HCT116 (cell line): ENCODE data around the gene XPNPEP1. TPM values are rescaled to one million over a fixed set of nuclear protein-coding genes. Genes with fewer than 3 reads are reported as not detected.

ENCODE experiments used
- ATAC-seq: fragments of 200-7000 bp; cut with Tn5 transposase; 2 replicates; pipeline ENCODE4 v1.9.1; 2020; ENCODE audit warnings: mild to moderate bottlenecking, moderate library complexity
- BruUV-seq: library from RNA; stranded (reverse); fragments of 400-500 nt; replicated peaks from 2 replicates; lab custom pipeline; 2021; lab: Mats Ljungman, UMichigan
- CTCF ChIA-PET: fragments of 300-600 bp; sonication (Branson Sonifier 250); formaldehyde crosslinking; loops from one replicate; lab custom pipeline; 2021; ENCODE audit warnings: antibody characterized with exemption; lab: Charles Lee
- POLR2A ChIA-PET: fragments of 300-600, 350-600 bp; sonication (Branson Sonifier 250); formaldehyde crosslinking; loops from one replicate; lab custom pipeline; 2021; ENCODE audit warnings: antibody characterized with exemption; lab: Charles Lee
- RAD21 ChIA-PET, 2 experiments: fragments of 300-600 bp; sonication (Branson Sonifier 250); formaldehyde crosslinking; loops; one replicate each; lab custom pipeline; 2023; ENCODE audit warnings: low total read pairs in 2 of 2; ENCODE audit not compliant: uncharacterized antibody in 2 of 2, unreplicated experiment in 2 of 2, low non-redundant PET in 1 of 2; lab: Charles Lee
- DNase-seq: peaks from one replicate; pipeline ENCODE4 v3.0.0-alpha.2; 2010; ENCODE audit warnings: low read depth, low spot score
- H2AFZ ChIP-seq: fragments of 200-600 bp; shearing (Covaris generic), sonication (generic); 2 replicates; pipeline ENCODE4 v1.6.1; 2017; ENCODE audit warnings: low read depth, mixed run types, mixed read lengths, antibody characterized with exemption, low read length; ENCODE audit not compliant: poor library complexity, severe bottlenecking
- H3K27ac ChIP-seq: 2 replicates; pipeline ENCODE4 v1.5.1; 2012; ENCODE audit warnings: low read depth, low read length
- H3K27me3 ChIP-seq: fragments of 200-600 bp; sonication (generic); 2 replicates; pipeline ENCODE4 v1.6.1; 2016; ENCODE audit warnings: mixed run types, low read length, mixed read lengths; ENCODE audit not compliant: insufficient read depth
- H3K36me3 ChIP-seq, 2 experiments: fragments of 200-500 bp in 1 of 2; fragments of 200-600 bp in 1 of 2; sonication (Bioruptor generic) in 1 of 2; sonication (generic) in 1 of 2; 2 replicates each; pipeline versions ENCODE4 v1.5.1 to v1.6.1; 2014 to 2016; ENCODE audit warnings: low read length in 2 of 2, inconsistent platforms in 1 of 2, mixed read lengths in 1 of 2, mixed run types in 1 of 2; ENCODE audit not compliant: insufficient read depth in 2 of 2, control insufficient read depth in 1 of 2
- H3K4me1 ChIP-seq, 2 experiments: fragments of 200-600 bp in 1 of 2; sonication (generic) in 1 of 2; 2 replicates each; pipeline versions ENCODE4 v1.5.1 to v1.6.1; 2012 to 2017; ENCODE audit warnings: low read length in 2 of 2, inconsistent platforms in 1 of 2, mild to moderate bottlenecking in 1 of 2, mixed read lengths in 1 of 2, mixed run types in 1 of 2, moderate library complexity in 1 of 2; ENCODE audit not compliant: insufficient read depth in 2 of 2, control insufficient read depth in 1 of 2
- H3K4me2 ChIP-seq: fragments of 200-600 bp; sonication (generic); 2 replicates; pipeline ENCODE4 v1.6.1; 2017; ENCODE audit warnings: mixed run types, low read length, mixed read lengths
- H3K4me3 ChIP-seq, 2 experiments: fragments of 200-600 bp in 1 of 2; sonication (generic) in 1 of 2; replicated peaks in 1 of 2; 2 replicates each; pipeline ENCODE4 v1.5.1; 2011 to 2016; ENCODE audit warnings: low read length in 2 of 2, control low read depth in 1 of 2, low read depth in 1 of 2, mild to moderate bottlenecking in 1 of 2, mixed read lengths in 1 of 2, mixed run types in 1 of 2
- H3K79me2 ChIP-seq: fragments of 200-600 bp; sonication (generic); 2 replicates; pipeline ENCODE4 v1.6.1; 2017; ENCODE audit warnings: mild to moderate bottlenecking, mixed run types, low read length, moderate library complexity, mixed read lengths; ENCODE audit not compliant: insufficient read depth
- H3K9ac ChIP-seq: fragments of 200-600 bp; sonication (generic); 2 replicates; pipeline ENCODE4 v1.6.1; 2016; ENCODE audit warnings: low read length, mixed read lengths
- H3K9me2 ChIP-seq: fragments of 200-600 bp; sonication (generic), shearing (Covaris generic); 2 replicates; pipeline ENCODE4 v1.6.1; 2017; ENCODE audit warnings: mixed run types, mild to moderate bottlenecking, moderate library complexity; ENCODE audit not compliant: insufficient read depth
- H3K9me3 ChIP-seq, 2 experiments: fragments of 200-500 bp in 1 of 2; fragments of 200-600 bp in 1 of 2; sonication (Bioruptor generic) in 1 of 2; sonication (generic) in 1 of 2; 2 replicates each; pipeline ENCODE4 v1.6.1; 2014 to 2017; ENCODE audit warnings: low read length in 2 of 2, mixed read lengths in 2 of 2, inconsistent platforms in 1 of 2, low read depth in 1 of 2, mild to moderate bottlenecking in 1 of 2, mixed run types in 1 of 2, moderate library complexity in 1 of 2; ENCODE audit not compliant: control insufficient read depth in 1 of 2, insufficient read depth in 1 of 2
- H4K20me1 ChIP-seq: fragments of 200-600 bp; sonication (generic), shearing (Covaris generic); 2 replicates; pipeline ENCODE4 v1.6.1; 2017; ENCODE audit warnings: mixed run types, mild to moderate bottlenecking, moderate library complexity; ENCODE audit not compliant: insufficient read depth
- CEBPB ChIP-seq: IDR thresholded peaks from 2 replicates; pipeline ENCODE4 v1.6.1; 2012; ENCODE audit warnings: low read depth
- EGR1 ChIP-seq: IDR thresholded peaks from 2 replicates; pipeline ENCODE4 v1.6.1; 2012; ENCODE audit warnings: low read depth
- ELF1 ChIP-seq: IDR thresholded peaks from 2 replicates; pipeline ENCODE4 v1.6.1; 2012; ENCODE audit warnings: low read depth, borderline replicate concordance
- EZH2phosphoT487 ChIP-seq: fragments of 200-600 bp; IDR thresholded peaks from 2 replicates; pipeline ENCODE4 v1.6.1; 2018; ENCODE audit warnings: antibody characterized with exemption, borderline replicate concordance
- FOSL1 ChIP-seq: IDR thresholded peaks from 2 replicates; pipeline ENCODE4 v1.6.1; 2012; ENCODE audit warnings: low read depth
- JUND ChIP-seq: IDR thresholded peaks from 2 replicates; pipeline ENCODE4 v1.6.1; 2012
- MAX ChIP-seq: IDR thresholded peaks from 2 replicates; pipeline ENCODE4 v1.6.1; 2012
- REST ChIP-seq: IDR thresholded peaks from 2 replicates; pipeline ENCODE4 v1.6.1; 2012; ENCODE audit warnings: low read depth
- SP1 ChIP-seq: IDR thresholded peaks from 2 replicates; pipeline ENCODE4 v1.6.1; 2012; ENCODE audit warnings: low read depth
- SRF ChIP-seq: IDR thresholded peaks from 2 replicates; pipeline ENCODE4 v1.6.1; 2012; ENCODE audit warnings: low read depth
- YY1 ChIP-seq: IDR thresholded peaks from 2 replicates; pipeline ENCODE4 v1.6.1; 2011; ENCODE audit warnings: low read length, low read depth, moderate library complexity, mild to moderate bottlenecking; ENCODE audit not compliant: insufficient replicate concordance; ENCODE audit errors: extremely low read depth
- ZBTB33 ChIP-seq: IDR thresholded peaks from 2 replicates; pipeline ENCODE4 v1.6.1; 2011; ENCODE audit warnings: mild to moderate bottlenecking, low read length, moderate library complexity; ENCODE audit not compliant: insufficient replicate concordance; ENCODE audit errors: extremely low read depth
- ZFX ChIP-seq: fragments of 450-650 bp; IDR thresholded peaks from 2 replicates; pipeline ENCODE4 v1.6.1; 2017
- ZNF274 ChIP-seq: fragments of 200-500 bp; sonication (Bioruptor generic); IDR thresholded peaks from 2 replicates; pipeline ENCODE4 v1.6.1; 2014; ENCODE audit warnings: mild to moderate bottlenecking, low read depth, low read length, inconsistent platforms
- intact Hi-C: fragments of 100-400 bp; cut with micrococcal nuclease; formaldehyde crosslinking; loops from 2 replicates; pipeline ENCODE4 v1.10.0; 2022
- total RNA-seq: library from RNA; stranded (reverse); gene quantifications from one replicate; pipeline ENCODE4 v1.2.1, GENCODE V29; 2021; ENCODE audit not compliant: unreplicated experiment

The XPNPEP1 gene
- total RNA-seq, 1 experiment from 2014 or later: 87.3 TPM

GRCh38 chr10:109846832-109847231, 76.5 kb downstream of the XPNPEP1 start:
- H3K9me2 ChIP-seq: no peaks in the 10 kb centered on the region
- ATAC-seq (no peak), DNase-seq (no peak)
- intact Hi-C loops: no loop called here
- H3K27ac ChIP-seq: no peak overlapping the region
- no peak for TF ChIP-seq CEBPB
- no peak for TF ChIP-seq JUND
- TF ChIP-seq ZBTB33: no peak
- no peak for TF ChIP-seq YY1
- no peak for TF ChIP-seq EGR1
- no peak for TF ChIP-seq SP1
- TF ChIP-seq REST: no peak
- no peak for TF ChIP-seq EZH2phosphoT487
- no peak for TF ChIP-seq ELF1
- no peak for TF ChIP-seq MAX
- TF ChIP-seq FOSL1: no peak
- no peak for TF ChIP-seq SRF
- no peak for TF ChIP-seq ZNF274
- no peak for TF ChIP-seq ZFX
- RAD21 ChIA-PET: no interaction called here
- POLR2A ChIA-PET: no interaction called here
- H3K36me3 ChIP-seq: no peaks in the 10 kb centered on the region
- peaks cover 67% of the 10 kb centered on the region for H3K27me3 ChIP-seq
- H2AFZ ChIP-seq: no peak overlapping the region
- H4K20me1 ChIP-seq: no peaks in the 10 kb centered on the region
- no peak overlapping the region for H3K9ac ChIP-seq
- CTCF ChIA-PET: no interaction called here
- H3K4me2 ChIP-seq: no peak overlapping the region
- BruUV-seq: no TSS peak
- no peaks in the 10 kb centered on the region for H3K4me1 ChIP-seq
- no peaks in the 10 kb centered on the region for H3K9me3 ChIP-seq
- no peak overlapping the region for H3K4me3 ChIP-seq
- no peaks in the 10 kb centered on the region for H3K79me2 ChIP-seq
